GM10266 (cell line): Measurements from ENCODE around the gene SSBP4.
A peak's percentile ranks its signal among the peaks of the same experiment; 100 is the strongest.

ENCODE experiments used
- DNase-seq: peaks from one replicate; pipeline ENCODE4 v3.0.0; 2012; ENCODE audit errors: extremely low spot score
- CTCF ChIP-seq: IDR thresholded peaks from 2 replicates; pipeline ENCODE4 v1.5.1; 2012; ENCODE audit warnings: mild to moderate bottlenecking, low read depth; ENCODE audit not compliant: control insufficient read depth, insufficient read depth; ENCODE audit errors: missing control alignments

SSBP4 gene

GRCh38 chr19:18445262-18445948 is 26.2 kb downstream of the SSBP4 start:
- no peak for DNase-seq
- no peak for TF ChIP-seq CTCF

GRCh38 chr19:18446145-18446810 is 27.1 kb downstream of the SSBP4 start:
- no peak for TF ChIP-seq CTCF
- DNase-seq: no peak

GRCh38 chr19:18446811-18447359 is 27.7 kb downstream of the SSBP4 start:
- no peak for DNase-seq
- no peak for TF ChIP-seq CTCF

GRCh38 chr19:18449552-18449951 is 30.4 kb downstream of the SSBP4 start:
- DNase-seq: no peak
- TF ChIP-seq CTCF: no peak

- no peak for TF ChIP-seq CTCF
- DNase-seq: no peak
Measured at GRCh38 chr19:18450021-18450930, 31.1 kb downstream of the SSBP4 start.

- peak; percentile 99 for TF ChIP-seq CTCF
- peak; percentile 90 for DNase-seq
Measured at GRCh38 chr19:18450931-18451836, 32.0 kb downstream of the SSBP4 start.
